Activated naive CD4-positive, alpha-beta T cell treated with anti-CD3 and anti-CD28 coated beads, Interleukin-2, amount 50 U/mL, for 24 hours (primary cell): ENCODE results near the gene CTDSP1.

Experiments
- H3K27ac Mint-ChIP-seq: one replicate; pipeline ENCODE4 v1.8.0; 2021; ENCODE audit warnings: mild to moderate bottlenecking, mixed read lengths
- H3K27me3 Mint-ChIP-seq: one replicate; pipeline ENCODE4 v1.8.0; 2021; ENCODE audit warnings: mixed read lengths
- H3K36me3 Mint-ChIP-seq: one replicate; pipeline ENCODE4 v1.8.0; 2021; ENCODE audit warnings: mixed read lengths
- H3K4me1 Mint-ChIP-seq: one replicate; pipeline ENCODE4 v1.8.0; 2021; ENCODE audit warnings: mixed read lengths
- H3K4me3 Mint-ChIP-seq: one replicate; pipeline ENCODE4 v1.8.0; 2021; ENCODE audit warnings: mild to moderate bottlenecking, mixed read lengths
- H3K9me3 Mint-ChIP-seq: one replicate; pipeline ENCODE4 v1.8.0; 2021; ENCODE audit warnings: mixed read lengths

CTDSP1 gene

DNA sequence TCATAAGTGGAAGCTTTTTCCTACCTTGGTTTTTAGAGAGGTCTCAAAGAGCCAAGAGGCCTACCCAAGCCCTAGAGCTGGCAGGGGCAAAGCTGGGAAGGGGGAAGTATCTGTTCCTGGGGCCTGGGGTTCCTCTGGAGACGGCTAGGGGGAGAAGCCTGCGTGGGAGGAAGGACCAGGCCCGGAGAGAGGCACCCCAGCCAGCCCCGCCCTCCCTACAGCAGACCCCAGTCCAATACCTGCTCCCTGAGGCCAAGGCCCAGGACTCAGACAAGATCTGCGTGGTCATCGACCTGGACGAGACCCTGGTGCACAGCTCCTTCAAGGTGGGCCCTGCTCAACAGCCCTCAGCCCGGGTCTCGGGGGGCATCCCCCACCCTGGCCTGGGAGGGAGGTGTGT lies 2.2 kb downstream of the CTDSP1 start:
- Mint-ChIP-seq H3K27me3 (no peaks in the 10 kb centered on the region), H3K27ac (no peak overlapping the region), H3K4me3 (peak overlapping the region; percentile 69), H3K9me3 (no peaks in the 10 kb centered on the region), H3K4me1 (peaks cover 56% of the 10 kb centered on the region), H3K36me3 (peaks cover 2% of the 10 kb centered on the region)

GRCh38 chr2:218402491-218402901 lies 2.8 kb downstream of the CTDSP1 start:
- peak overlapping the region; percentile 51 for H3K27ac Mint-ChIP-seq
- H3K27me3 Mint-ChIP-seq: no peaks in the 10 kb centered on the region
- no peak overlapping the region for H3K4me3 Mint-ChIP-seq
- no peaks in the 10 kb centered on the region for H3K9me3 Mint-ChIP-seq
- peaks cover 2% of the 10 kb centered on the region for H3K36me3 Mint-ChIP-seq
- H3K4me1 Mint-ChIP-seq: peaks cover 56% of the 10 kb centered on the region

DNA sequence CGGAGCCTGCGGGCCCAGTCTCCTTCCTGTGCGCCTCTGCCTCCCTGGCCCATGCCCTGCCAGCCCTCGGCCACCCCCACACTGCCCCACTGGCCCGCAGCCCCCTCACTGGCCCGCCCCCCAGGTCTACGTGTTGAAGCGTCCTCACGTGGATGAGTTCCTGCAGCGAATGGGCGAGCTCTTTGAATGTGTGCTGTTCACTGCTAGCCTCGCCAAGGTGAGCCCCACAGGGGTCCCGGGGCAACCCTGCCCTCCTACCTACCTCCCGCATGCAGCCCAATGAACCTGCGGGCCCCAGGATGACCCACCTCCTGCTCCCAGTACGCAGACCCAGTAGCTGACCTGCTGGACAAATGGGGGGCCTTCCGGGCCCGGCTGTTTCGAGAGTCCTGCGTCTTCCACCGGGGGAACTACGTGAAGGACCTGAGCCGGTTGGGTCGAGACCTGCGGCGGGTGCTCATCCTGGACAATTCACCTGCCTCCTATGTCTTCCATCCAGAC lies 3.3 kb downstream of the CTDSP1 start:
- Mint-ChIP-seq H3K36me3 (peaks cover 2% of the 10 kb centered on the region), H3K9me3 (no peaks in the 10 kb centered on the region), H3K27me3 (no peaks in the 10 kb centered on the region), H3K27ac (no peak overlapping the region), H3K4me1 (peaks cover 56% of the 10 kb centered on the region), H3K4me3 (no peak overlapping the region)

GRCh38 chr2:218403810-218404209 lies 4.1 kb downstream of the CTDSP1 start:
- no peak overlapping the region for H3K4me3 Mint-ChIP-seq
- H3K27ac Mint-ChIP-seq: peak overlapping the region; percentile 68
- peaks cover 2% of the 10 kb centered on the region for H3K36me3 Mint-ChIP-seq
- peaks cover 55% of the 10 kb centered on the region for H3K4me1 Mint-ChIP-seq
- H3K9me3 Mint-ChIP-seq: no peaks in the 10 kb centered on the region
- H3K27me3 Mint-ChIP-seq: no peaks in the 10 kb centered on the region

GRCh38 chr2:218404351-218405085 lies 4.8 kb downstream of the CTDSP1 start:
- H3K27me3 Mint-ChIP-seq: no peaks in the 10 kb centered on the region
- no peak overlapping the region for H3K27ac Mint-ChIP-seq
- H3K4me3 Mint-ChIP-seq: no peak overlapping the region
- no peaks in the 10 kb centered on the region for H3K9me3 Mint-ChIP-seq
- peaks cover 2% of the 10 kb centered on the region for H3K36me3 Mint-ChIP-seq
- peaks cover 55% of the 10 kb centered on the region for H3K4me1 Mint-ChIP-seq

DNA sequence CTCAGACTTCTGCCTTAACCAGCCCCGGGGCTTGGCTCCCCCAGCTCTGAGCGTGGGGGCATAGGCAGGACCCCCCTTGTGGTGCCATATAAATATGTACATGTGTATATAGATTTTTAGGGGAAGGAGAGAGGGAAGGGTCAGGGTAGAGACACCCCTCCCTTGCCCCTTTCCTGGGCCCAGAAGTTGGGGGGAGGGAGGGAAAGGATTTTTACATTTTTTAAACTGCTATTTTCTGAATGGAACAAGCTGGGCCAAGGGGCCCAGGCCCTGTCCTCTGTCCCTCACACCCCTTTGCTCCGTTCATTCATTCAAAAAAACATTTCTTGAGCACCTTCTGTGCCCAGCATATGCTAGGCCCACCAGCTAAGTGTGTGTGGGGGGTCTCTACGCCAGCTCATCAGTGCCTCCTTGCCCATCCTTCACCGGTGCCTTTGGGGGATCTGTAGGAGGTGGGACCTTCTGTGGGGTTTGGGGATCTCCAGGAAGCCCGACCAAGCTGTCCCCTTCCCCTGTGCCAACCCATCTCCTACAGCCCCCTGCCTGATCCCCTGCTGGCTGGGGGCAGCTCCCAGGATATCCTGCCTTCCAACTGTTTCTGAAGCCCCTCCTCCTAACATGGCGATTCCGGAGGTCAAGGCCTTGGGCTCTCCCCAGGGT lies 5.5 kb downstream of the CTDSP1 start:
- peaks cover 55% of the 10 kb centered on the region for H3K4me1 Mint-ChIP-seq
- peaks cover 2% of the 10 kb centered on the region for H3K36me3 Mint-ChIP-seq
- H3K27ac Mint-ChIP-seq: no peak overlapping the region
- peak overlapping the region; percentile 81 for H3K4me3 Mint-ChIP-seq
- no peaks in the 10 kb centered on the region for H3K27me3 Mint-ChIP-seq
- H3K9me3 Mint-ChIP-seq: no peaks in the 10 kb centered on the region

DNA sequence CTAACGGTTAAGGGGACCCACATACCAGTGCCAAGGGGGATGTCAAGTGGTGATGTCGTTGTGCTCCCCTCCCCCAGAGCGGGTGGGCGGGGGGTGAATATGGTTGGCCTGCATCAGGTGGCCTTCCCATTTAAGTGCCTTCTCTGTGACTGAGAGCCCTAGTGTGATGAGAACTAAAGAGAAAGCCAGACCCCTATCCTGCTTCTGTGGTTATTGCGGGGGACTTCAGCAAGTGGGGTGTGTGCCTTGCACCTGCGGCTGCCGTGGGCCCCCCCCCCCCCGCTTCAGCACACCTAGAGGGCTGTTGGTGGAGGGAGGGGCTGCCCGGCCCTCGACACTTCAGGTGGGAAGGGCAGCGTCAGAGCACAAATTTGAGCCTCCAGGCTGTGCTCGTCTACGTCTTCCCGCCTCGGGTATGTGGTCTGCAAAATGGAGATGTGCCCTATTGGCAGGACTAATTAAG lies 6.1 kb downstream of the CTDSP1 start:
- H3K4me1 Mint-ChIP-seq: peaks cover 55% of the 10 kb centered on the region
- peaks cover 2% of the 10 kb centered on the region for H3K36me3 Mint-ChIP-seq
- no peaks in the 10 kb centered on the region for H3K27me3 Mint-ChIP-seq
- no peaks in the 10 kb centered on the region for H3K9me3 Mint-ChIP-seq
- H3K4me3 Mint-ChIP-seq: peak overlapping the region; percentile 81
- H3K27ac Mint-ChIP-seq: peak overlapping the region; percentile 19

DNA sequence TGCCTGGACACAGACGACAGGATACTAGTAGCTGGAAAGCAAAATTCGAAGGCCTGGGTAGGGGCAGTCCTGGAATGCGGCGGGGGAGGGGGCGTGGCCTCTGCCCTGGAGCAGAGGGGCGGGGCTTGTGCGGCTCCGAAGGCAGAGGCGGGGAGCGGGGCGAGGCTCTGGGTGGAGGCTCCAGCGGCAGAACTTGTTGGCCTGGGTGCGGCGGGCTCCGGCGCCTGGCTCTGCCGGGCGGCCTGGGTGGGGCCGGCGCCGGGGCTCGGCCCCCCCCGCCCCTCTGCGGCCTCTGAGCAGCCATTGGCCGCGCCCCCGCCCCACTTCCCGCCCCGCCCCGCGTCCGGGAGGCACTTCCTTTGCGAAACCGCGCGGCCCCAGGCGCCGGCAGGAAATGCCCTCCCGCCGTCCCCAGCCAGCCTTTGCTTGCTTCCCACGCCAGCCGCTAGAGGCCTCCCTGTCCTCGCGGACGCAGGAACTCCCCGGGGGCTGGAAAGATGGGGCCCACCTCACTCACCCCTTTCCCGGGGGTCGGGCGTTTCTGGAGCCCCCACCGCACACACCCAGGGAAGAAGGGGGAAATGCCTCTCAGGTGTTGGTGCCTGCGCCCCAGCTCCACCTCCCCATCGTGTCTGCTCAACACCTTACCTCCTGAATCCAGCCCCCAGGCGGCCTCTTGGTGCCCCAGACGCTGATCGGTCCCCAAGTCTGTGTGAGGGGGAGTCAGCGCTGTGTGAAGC lies 6.7 kb downstream of the CTDSP1 start:
- no peaks in the 10 kb centered on the region for H3K9me3 Mint-ChIP-seq

DNA sequence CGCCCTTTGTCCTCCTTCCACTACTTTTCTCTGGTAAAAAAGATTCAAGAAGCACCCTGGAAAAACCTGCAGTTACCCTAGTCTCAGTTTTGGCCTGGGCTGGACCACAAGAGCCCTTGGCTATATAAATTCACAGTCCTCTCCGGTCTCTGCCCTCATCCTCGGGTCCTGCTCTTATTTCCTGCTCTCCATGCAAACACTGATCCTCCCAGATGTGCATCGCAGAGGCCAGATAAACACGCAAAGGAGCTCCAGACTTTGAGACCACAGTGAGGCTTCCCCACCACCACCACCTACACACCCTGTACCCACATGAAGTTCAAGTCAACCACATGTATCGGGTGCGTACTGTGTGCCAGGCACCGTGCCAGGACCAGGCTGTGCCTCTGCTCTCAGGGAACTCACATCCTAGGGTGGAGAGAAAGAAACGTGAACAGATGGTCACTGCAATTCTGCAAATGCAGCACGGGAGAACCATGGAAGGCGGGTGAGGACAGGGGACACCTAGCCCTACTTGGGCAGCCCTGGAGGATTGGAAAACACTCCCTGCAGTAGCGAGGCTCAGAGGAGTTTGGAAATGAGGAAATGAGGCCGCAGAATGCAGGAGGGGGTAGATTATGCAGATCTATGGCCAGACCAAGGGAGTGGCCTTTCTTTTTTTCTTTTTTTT lies 7.4 kb downstream of the CTDSP1 start:
- peaks cover 48% of the 10 kb centered on the region for H3K4me1 Mint-ChIP-seq
- peak overlapping the region; percentile 85 for H3K27ac Mint-ChIP-seq
- H3K36me3 Mint-ChIP-seq: peaks cover 2% of the 10 kb centered on the region
- H3K27me3 Mint-ChIP-seq: no peaks in the 10 kb centered on the region
- H3K9me3 Mint-ChIP-seq: no peaks in the 10 kb centered on the region
- peak overlapping the region; percentile 87 for H3K4me3 Mint-ChIP-seq

More for the DNA sequence above, 6.7 kb downstream of the CTDSP1 start:
- Mint-ChIP-seq H3K27me3 (no peaks in the 10 kb centered on the region), H3K27ac (peak overlapping the region; percentile 85), H3K4me1 (peaks cover 53% of the 10 kb centered on the region), H3K36me3 (peaks cover 2% of the 10 kb centered on the region), H3K4me3 (peak overlapping the region; percentile 87)

GRCh38 chr2:218407717-218408116 lies 8.0 kb downstream of the CTDSP1 start:
- no peaks in the 10 kb centered on the region for H3K27me3 Mint-ChIP-seq
- peaks cover 2% of the 10 kb centered on the region for H3K36me3 Mint-ChIP-seq
- H3K4me3 Mint-ChIP-seq: peak overlapping the region; percentile 87
- H3K9me3 Mint-ChIP-seq: no peaks in the 10 kb centered on the region
- H3K4me1 Mint-ChIP-seq: peaks cover 48% of the 10 kb centered on the region
- peak overlapping the region; percentile 82 for H3K27ac Mint-ChIP-seq

GRCh38 chr2:218418321-218418716 lies 18.7 kb downstream of the CTDSP1 start:
- Mint-ChIP-seq H3K27ac (no peak overlapping the region), H3K36me3 (no peaks in the 10 kb centered on the region), H3K9me3 (no peaks in the 10 kb centered on the region), H3K4me1 (no peaks in the 10 kb centered on the region), H3K4me3 (no peak overlapping the region), H3K27me3 (no peaks in the 10 kb centered on the region)

DNA sequence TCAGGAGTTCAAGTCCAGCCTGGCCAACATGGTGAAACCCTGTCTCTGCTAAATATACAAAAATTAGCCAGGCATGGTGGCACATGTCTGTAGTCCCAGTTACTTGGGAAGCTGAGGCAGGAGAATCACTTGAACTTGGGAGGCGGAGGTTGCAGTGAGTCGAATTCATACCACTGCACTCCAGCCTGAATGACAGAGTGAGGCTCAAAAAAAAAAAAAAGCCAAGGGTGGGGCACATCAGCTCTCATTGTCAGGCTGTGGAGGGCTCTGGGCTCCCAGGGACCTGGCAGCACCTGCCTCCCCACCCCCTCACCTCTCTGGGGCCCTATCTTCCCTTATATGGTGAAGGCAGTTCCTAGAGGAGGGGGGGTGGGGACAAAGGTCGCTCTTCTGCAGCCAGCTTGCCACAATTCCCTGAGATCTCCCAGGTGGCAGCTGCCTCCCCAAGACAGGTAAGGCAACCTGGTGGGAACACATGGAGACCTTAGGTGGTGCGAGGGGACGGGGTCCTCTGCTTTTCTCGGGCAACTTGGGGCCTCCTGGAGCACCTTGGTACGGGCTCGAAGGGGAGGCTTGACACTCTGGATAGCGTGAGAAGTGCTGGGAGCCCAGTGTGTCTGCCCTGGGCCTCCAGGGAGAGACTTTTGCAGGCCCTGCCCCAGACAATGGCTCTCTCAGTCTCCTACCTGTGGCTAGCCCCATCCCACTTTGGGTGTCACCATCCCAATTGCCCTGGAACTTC lies 19.2 kb downstream of the CTDSP1 start, which contains the start of gene VIL1:
Gene VIL1, plus strand, starts transcription at position 407 of the 742 bp plus-strand sequence. CDS start 4,656 bp downstream, outside the sequence.
- no peaks in the 10 kb centered on the region for H3K36me3 Mint-ChIP-seq
- H3K4me3 Mint-ChIP-seq: no peak within 1 kb of the TSS
- no peaks in the 10 kb centered on the region for H3K27me3 Mint-ChIP-seq
- no peaks in the 10 kb centered on the region for H3K9me3 Mint-ChIP-seq
- no peak within 1 kb of the TSS for H3K27ac Mint-ChIP-seq
- H3K4me1 Mint-ChIP-seq: no peaks in the 10 kb centered on the region

DNA sequence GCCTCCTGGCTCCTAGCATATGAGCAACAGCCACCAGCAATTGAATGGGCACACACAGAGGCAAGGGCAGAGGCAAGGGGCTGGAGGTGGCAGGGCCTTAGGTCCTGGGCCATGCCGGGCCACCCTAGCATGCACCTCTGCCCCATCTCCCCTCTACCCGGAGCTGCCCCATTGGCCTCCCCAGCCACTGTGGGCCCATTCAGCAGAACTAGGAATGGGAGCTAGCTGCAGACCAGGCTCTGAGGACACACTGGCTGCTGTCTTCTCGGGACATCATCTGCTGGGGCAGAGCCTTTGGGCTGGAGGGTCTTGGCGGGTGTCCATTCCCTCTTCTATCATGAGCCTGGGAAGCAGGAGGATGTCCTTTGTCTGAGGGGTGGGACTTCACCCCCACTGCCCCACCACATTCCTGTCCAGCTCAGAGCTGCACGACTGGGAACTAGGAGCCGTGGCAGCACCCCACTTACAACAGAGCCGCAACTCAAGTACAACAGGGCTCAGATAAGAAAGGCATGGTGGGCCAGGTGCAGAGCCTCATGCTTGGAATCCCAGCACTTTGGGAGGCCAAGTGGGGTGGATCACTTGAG lies 20.1 kb downstream of the CTDSP1 start:
- Mint-ChIP-seq H3K4me3 (no peak overlapping the region), H3K4me1 (no peaks in the 10 kb centered on the region), H3K36me3 (no peaks in the 10 kb centered on the region), H3K9me3 (no peaks in the 10 kb centered on the region), H3K27me3 (no peaks in the 10 kb centered on the region), H3K27ac (no peak overlapping the region)

DNA sequence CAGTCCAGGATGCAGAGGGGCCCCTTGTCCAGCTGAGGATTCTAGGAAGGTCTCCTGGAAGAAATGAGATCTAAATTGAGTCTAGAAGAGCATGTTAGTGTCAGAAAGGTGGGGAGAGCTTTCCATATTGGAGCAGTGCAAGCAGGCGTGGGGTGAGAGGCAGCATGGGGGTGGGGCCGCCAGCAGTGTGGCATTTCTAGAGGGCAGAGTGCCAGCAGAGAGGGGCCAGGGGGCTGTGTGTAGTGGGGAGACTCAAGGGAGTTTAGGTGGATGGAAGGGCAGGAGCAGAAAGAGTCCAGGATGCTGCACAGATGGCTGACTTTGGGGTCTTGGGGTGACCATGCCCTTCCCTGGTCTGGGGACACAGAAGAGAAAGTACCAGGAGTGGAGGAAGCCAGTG lies 21.4 kb downstream of the CTDSP1 start:
- H3K4me1 Mint-ChIP-seq: no peaks in the 10 kb centered on the region
- no peak overlapping the region for H3K27ac Mint-ChIP-seq
- no peak overlapping the region for H3K4me3 Mint-ChIP-seq

More for the DNA sequence above, 21.4 kb downstream of the CTDSP1 start:
- Mint-ChIP-seq H3K36me3 (no peaks in the 10 kb centered on the region), H3K27me3 (no peaks in the 10 kb centered on the region), H3K9me3 (no peaks in the 10 kb centered on the region)
